ENCODE measurements around the gene MBD3L2B. TPM values are rescaled to one million over a fixed set of nuclear protein-coding genes. Genes with fewer than 3 reads are reported as not detected.

Gene MBD3L2B
- total and polyA plus RNA-seq, 9 of the 15 experiments (the other 6 are each of a cell fraction or from before 2014, with no cell fraction given): not detected

DNA sequence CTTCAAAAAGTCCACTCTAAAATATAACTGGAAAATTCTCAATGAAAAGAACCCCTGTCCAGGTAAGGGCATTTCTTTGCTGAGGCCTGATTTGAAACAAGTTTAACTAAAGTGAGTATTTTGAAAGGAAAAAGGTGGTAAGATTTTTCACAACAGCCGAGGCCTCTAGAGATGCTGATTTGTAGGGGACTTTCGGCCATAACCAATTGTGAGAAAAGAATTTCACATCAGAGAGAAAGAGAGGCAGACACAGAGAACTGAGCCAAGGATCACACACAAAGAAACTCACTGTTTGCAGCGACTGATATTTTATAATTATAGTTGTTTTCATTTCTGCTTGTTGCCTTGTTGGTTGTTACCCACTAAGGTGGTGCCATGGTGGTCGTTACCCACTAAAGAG is 24.4 kb downstream of the MBD3L2B start:
- ChIA-PET CTCF (ENCODE audit: low intra/inter-chr PET ratio) (no interaction called here), POLR2A (interaction anchor here (1.0 kb wide), 1 partner anchor 10 kb away, joined by 3 read pairs; no protein-coding TSS in a partner anchor)
- no peaks in the 10 kb centered on the region for H3K36me3 ChIP-seq (ENCODE audit: control insufficient read depth, insufficient read depth, low read length)
- no peaks in the 10 kb centered on the region for H4K20me1 ChIP-seq (replicated peaks; ENCODE audit: control insufficient read depth, insufficient read depth, low read length)
- no peaks in the 10 kb centered on the region for H3K79me2 ChIP-seq (ENCODE audit: control insufficient read depth, insufficient read depth, low read length)
- FAIRE-seq (no peak), ATAC-seq (no peak), DNase-seq (ENCODE audit: extremely low read depth in 1 of 4, low spot score in 3 of 4) (no peak)
- H3K4me2 ChIP-seq (ENCODE audit: insufficient read depth, low read length): no peak overlapping the region
- intact Hi-C loops (cut with micrococcal nuclease) (no loop called here), in situ Hi-C loops (cut with MboI) (no loop called here)
- H3K4me1 ChIP-seq (replicated peaks in 1 of 2; ENCODE audit: control insufficient read depth in 2 of 2, insufficient read depth in 2 of 2, low read length in 2 of 2): no peaks in the 10 kb centered on the region
- H2AFZ ChIP-seq (ENCODE audit: low read depth, low read length): no peak overlapping the region
- peaks cover 4% of the 10 kb centered on the region; the same call in 1 of the 2 replicates for H3K9me3 ChIP-seq (replicated peaks; ENCODE audit: control insufficient read depth, insufficient read depth, low read depth, low read length)
- no peak overlapping the region for H3K27ac ChIP-seq (ENCODE audit: extremely low read depth, low read depth, low read length)
- no peak overlapping the region for H3K4me3 ChIP-seq
- no peaks in the 10 kb centered on the region; a peak in 2 of 5 replicates for H3K27me3 ChIP-seq (ENCODE audit: control insufficient read depth in 2 of 2, insufficient read depth in 2 of 2, low read length in 2 of 2)
- H3K9ac ChIP-seq (ENCODE audit: insufficient read depth in 1 of 2, low read depth in 2 of 2, low read length in 2 of 2): no peak overlapping the region
- 0% methylated on average over 4 of the region's 4 CpGs for WGBS (ENCODE audit: insufficient coverage, low coverage, missing lambda C conversion rate)
- H3K9me1 ChIP-seq (ENCODE audit: control insufficient read depth, insufficient read depth, low read length): no peaks in the 10 kb centered on the region
- no TSS peak for BruUV-seq (replicated peaks)
- TF ChIP-seq, protein P1, sequence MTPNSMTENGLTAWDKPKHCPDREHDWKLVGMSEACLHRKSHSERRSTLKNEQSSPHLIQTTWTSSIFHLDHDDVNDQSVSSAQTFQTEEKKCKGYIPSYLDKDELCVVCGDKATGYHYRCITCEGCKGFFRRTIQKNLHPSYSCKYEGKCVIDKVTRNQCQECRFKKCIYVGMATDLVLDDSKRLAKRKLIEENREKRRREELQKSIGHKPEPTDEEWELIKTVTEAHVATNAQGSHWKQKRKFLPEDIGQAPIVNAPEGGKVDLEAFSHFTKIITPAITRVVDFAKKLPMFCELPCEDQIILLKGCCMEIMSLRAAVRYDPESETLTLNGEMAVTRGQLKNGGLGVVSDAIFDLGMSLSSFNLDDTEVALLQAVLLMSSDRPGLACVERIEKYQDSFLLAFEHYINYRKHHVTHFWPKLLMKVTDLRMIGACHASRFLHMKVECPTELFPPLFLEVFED (CRISPR knock-in tag; conservative IDR thresholded peaks at IDR 0.05): no peak
- TF ChIP-seq EP300 (IDR thresholded peaks at IDR 0.05; ENCODE audit: low read length): no peak
- no peak for TF ChIP-seq ETV1 (tag; conservative IDR thresholded peaks at IDR 0.05; ENCODE audit: low read depth)

DNA sequence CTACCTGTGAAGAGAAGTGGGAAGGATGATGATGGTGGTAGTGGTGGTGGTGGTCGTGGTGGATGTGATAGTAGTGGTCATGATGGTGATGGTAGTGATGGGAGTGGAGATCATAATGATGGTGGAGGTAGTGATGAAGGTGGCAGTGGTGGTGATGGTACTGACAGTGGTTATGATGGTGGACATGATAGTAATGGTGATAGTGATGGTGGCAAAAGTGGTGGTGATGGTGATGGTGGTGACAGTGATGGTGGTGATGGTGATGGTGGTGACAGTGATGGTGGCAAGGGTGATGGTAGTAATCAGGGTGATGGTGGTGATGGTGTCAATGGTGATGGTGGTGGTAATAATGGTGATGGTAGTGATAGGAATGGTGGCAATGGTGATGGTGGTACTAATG is 26.2 kb downstream of the MBD3L2B start:
- no TSS peak for BruUV-seq (replicated peaks)
- WGBS (ENCODE audit: insufficient coverage, low coverage, missing lambda C conversion rate): 0% methylated on average over 1 of the region's 1 CpG
- in situ Hi-C loops (cut with MboI) (no loop called here), intact Hi-C loops (cut with micrococcal nuclease) (no loop called here)
- ChIA-PET CTCF (ENCODE audit: low intra/inter-chr PET ratio) (no interaction called here), POLR2A (no interaction called here)
- no peak for ATAC-seq
- Histone ChIP-seq H4K20me1 (replicated peaks; ENCODE audit: control insufficient read depth, insufficient read depth, low read length) (no peaks in the 10 kb centered on the region), H3K36me3 (ENCODE audit: control insufficient read depth, insufficient read depth, low read length) (no peaks in the 10 kb centered on the region), H3K79me2 (ENCODE audit: control insufficient read depth, insufficient read depth, low read length) (no peaks in the 10 kb centered on the region), H3K27me3 (ENCODE audit: control insufficient read depth in 2 of 2, insufficient read depth in 2 of 2, low read length in 2 of 2) (peaks cover 0 to 8% of the 10 kb centered on the region in 2 experiments; a peak in 3 of 5 replicates), H3K9me1 (ENCODE audit: control insufficient read depth, insufficient read depth, low read length) (no peaks in the 10 kb centered on the region), H3K4me3 (no peak overlapping the region), H3K4me1 (replicated peaks in 1 of 2; ENCODE audit: control insufficient read depth in 2 of 2, insufficient read depth in 2 of 2, low read length in 2 of 2) (no peaks in the 10 kb centered on the region), H3K9ac (ENCODE audit: insufficient read depth in 1 of 2, low read depth in 2 of 2, low read length in 2 of 2) (no peak overlapping the region), H2AFZ (ENCODE audit: low read depth, low read length) (no peak overlapping the region), H3K9me3 (replicated peaks; ENCODE audit: control insufficient read depth, insufficient read depth, low read depth, low read length) (peaks cover 4% of the 10 kb centered on the region; the same call in 1 of the 2 replicates), H3K4me2 (ENCODE audit: insufficient read depth, low read length) (no peak overlapping the region), H3K27ac (ENCODE audit: extremely low read depth, low read depth, low read length) (no peak overlapping the region)
- TF ChIP-seq OTX1 (CRISPR knock-in tag; IDR thresholded peaks at IDR 0.05) (0 out of 2 replicates have a peak, but pooled peaks have one; percentile 37), SRSF1 (IDR thresholded peaks at IDR 0.05; ENCODE audit: low read depth, low read length) (no peak)
- TF ChIP-seq, protein P2, sequence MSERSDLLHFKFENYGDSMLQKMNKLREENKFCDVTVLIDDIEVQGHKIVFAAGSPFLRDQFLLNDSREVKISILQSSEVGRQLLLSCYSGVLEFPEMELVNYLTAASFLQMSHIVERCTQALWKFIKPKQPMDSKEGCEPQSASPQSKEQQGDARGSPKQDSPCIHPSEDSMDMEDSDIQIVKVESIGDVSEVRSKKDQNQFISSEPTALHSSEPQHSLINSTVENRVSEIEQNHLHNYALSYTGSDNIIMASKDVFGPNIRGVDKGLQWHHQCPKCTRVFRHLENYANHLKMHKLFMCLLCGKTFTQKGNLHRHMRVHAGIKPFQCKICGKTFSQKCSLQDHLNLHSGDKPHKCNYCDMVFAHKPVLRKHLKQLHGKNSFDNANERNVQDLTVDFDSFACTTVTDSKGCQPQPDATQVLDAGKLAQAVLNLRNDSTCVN (CRISPR knock-in tag; IDR thresholded peaks at IDR 0.05): 0 out of 2 replicates have a peak, but pooled peaks have one; percentile 60
- no peak for FAIRE-seq
- no peak for DNase-seq (ENCODE audit: extremely low read depth in 1 of 4, low spot score in 3 of 4)
